COLO829 (cell line): ENCODE data around the gene GART.

Experiments used
- DNase-seq: peaks from one replicate; pipeline ENCODE4 v3.0.0; 2012; ENCODE audit warnings: low spot score

The GART gene

GRCh38 chr21:33552999-33553598, 11.2 kb upstream of the GART start:
- no peak for DNase-seq

GRCh38 chr21:33552093-33552998, 10.4 kb upstream of the GART start:
- no peak for DNase-seq

- DNase-seq: no peak
These were observed 9.7 kb upstream of the GART start for GRCh38 chr21:33551664-33552063.

- no peak for DNase-seq
These were observed 9.1 kb upstream of the GART start for GRCh38 chr21:33550772-33551660.

- no peak for DNase-seq
These were observed 8.2 kb upstream of the GART start for GRCh38 chr21:33549848-33550771.

GRCh38 chr21:33546086-33546485, 4.2 kb upstream of the GART start:
- DNase-seq: no peak

- no peak for DNase-seq
These were observed 2.7 kb upstream of the GART start for GRCh38 chr21:33544451-33545195.

- DNase-seq: no peak
These were observed 1.7 kb upstream of the GART start for GRCh38 chr21:33543505-33544129.

GRCh38 chr21:33542640-33543504, 955 bp upstream of the GART start, which contains the start of gene SON:
TSS of gene SON (plus strand) at chr21:33543038. CDS start at chr21:33543093, 55 bp downstream.
- DNase-seq: peak; percentile 87

GRCh38 chr21:33541105-33541711, 709 bp downstream of the GART start:
- no peak for DNase-seq

GRCh38 chr21:33540711-33541104, 1.2 kb downstream of the GART start:
- no peak for DNase-seq

- no peak for DNase-seq
These were observed 2.3 kb downstream of the GART start for GRCh38 chr21:33539616-33540015.

- no peak for DNase-seq
These were observed 4.7 kb downstream of the GART start for GRCh38 chr21:33537212-33537611.

GRCh38 chr21:33531007-33531406, 10.9 kb downstream of the GART start:
- no peak for DNase-seq

- DNase-seq: no peak
These were observed 19.0 kb downstream of the GART start for GRCh38 chr21:33522953-33523349.

- no peak for DNase-seq
These were observed 19.5 kb downstream of the GART start for GRCh38 chr21:33522297-33522952.

GRCh38 chr21:33518899-33519298, 23.0 kb downstream of the GART start:
- no peak for DNase-seq

- DNase-seq: no peak
These were observed 27.7 kb downstream of the GART start for GRCh38 chr21:33514229-33514628.
